ENCODE data around the gene GNG7.

DNA sequence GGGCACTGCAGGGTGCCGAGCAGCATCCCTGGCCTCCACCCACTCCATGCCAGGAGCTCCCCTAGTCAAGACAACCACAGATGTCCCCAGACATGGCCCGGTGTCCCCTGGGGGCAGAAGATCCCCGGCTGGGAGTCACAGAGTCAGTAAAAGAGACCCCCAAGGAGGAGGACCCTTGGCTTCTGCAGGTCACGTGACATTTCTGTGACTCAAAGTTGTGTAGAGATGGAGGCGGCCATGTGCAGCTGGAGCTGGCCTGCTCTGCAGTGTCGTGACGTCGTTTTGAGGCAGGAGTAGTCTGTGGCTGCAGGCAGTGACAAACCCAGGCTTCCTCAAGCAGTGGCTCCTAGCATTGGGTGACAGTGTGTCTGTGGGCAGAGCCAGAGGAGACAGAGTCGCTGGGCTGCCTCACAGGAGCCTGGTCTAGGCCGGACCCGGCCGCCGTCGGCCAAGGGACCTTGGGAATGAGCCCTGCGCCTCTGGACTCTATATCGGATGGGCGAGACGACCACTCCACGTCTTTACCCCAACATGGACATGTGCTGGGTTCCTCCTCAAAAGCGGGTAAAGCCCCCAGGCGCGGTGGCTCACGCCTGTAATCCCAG lies 26.4 kb upstream of the GNG7 start:
- TF ChIP-seq POLR2A (IDR thresholded peaks at IDR 0.05; ENCODE audit: low read depth, low read length), result no peak
- TF ChIP-seq POLR2AphosphoS5 (IDR thresholded peaks at IDR 0.05; ENCODE audit: low read depth, low read length), result no peak
